Fibroblast of lung (primary cell): ENCODE data around the gene LHFPL6. TPM values are rescaled to one million over a fixed set of nuclear protein-coding genes. Genes with fewer than 3 reads are reported as not detected.

Experiments used
- DNase-seq, 2 donors: peaks; one replicate each; pipeline versions ENCODE4 v3.0.0 to v3.0.0-alpha.2; 2010; ENCODE audit warnings: low read depth in 2 of 2
- H2AFZ ChIP-seq: 2 replicates; pipeline ENCODE4 v1.5.1; 2012; ENCODE audit warnings: low read length, control low read depth, inconsistent platforms
- H3K27ac ChIP-seq: 2 replicates; pipeline ENCODE4 v1.5.1; 2011; ENCODE audit warnings: low read length, control low read depth; ENCODE audit not compliant: insufficient read depth
- H3K27me3 ChIP-seq: 2 replicates; pipeline ENCODE4 v1.5.1; 2011; ENCODE audit warnings: mild to moderate bottlenecking, low read length; ENCODE audit not compliant: control insufficient read depth, insufficient read depth
- H3K36me3 ChIP-seq: 2 replicates; pipeline ENCODE4 v1.5.1; 2011; ENCODE audit warnings: low read length; ENCODE audit not compliant: control insufficient read depth, insufficient read depth
- H3K4me1 ChIP-seq: 2 replicates; pipeline ENCODE4 v1.5.1; 2011; ENCODE audit warnings: low read length; ENCODE audit not compliant: control insufficient read depth, insufficient read depth; ENCODE audit errors: extremely low read depth
- H3K4me2 ChIP-seq: 2 replicates; pipeline ENCODE4 v1.5.1; 2011; ENCODE audit warnings: low read length, control low read depth; ENCODE audit not compliant: insufficient read depth; ENCODE audit errors: extremely low read depth
- H3K4me3 ChIP-seq, 4 experiments: fragments of 200-600 bp in 1 of 4; sonication (generic) in 1 of 4; replicated peaks in 1 of 4; 2 replicates each; pipeline ENCODE4 v1.5.1; 2011 to 2016; ENCODE audit warnings: low read length in 4 of 4, low read depth in 3 of 4, mild to moderate bottlenecking in 3 of 4, control low read depth in 2 of 4, inconsistent platforms in 1 of 4, mixed read lengths in 1 of 4; ENCODE audit not compliant: insufficient read depth in 1 of 4; ENCODE audit errors: control extremely low read depth in 1 of 4
- H3K79me2 ChIP-seq: 2 replicates; pipeline ENCODE4 v1.5.1; 2012; ENCODE audit warnings: mild to moderate bottlenecking, low read length, inconsistent platforms; ENCODE audit not compliant: control insufficient read depth, insufficient read depth
- H3K9ac ChIP-seq: 2 replicates; pipeline ENCODE4 v1.5.1; 2011; ENCODE audit warnings: mild to moderate bottlenecking, low read length, control low read depth; ENCODE audit not compliant: insufficient read depth
- H3K9me3 ChIP-seq: 2 replicates; pipeline ENCODE4 v1.5.1; 2012; ENCODE audit warnings: low read depth, low read length; ENCODE audit not compliant: control insufficient read depth, insufficient read depth
- H4K20me1 ChIP-seq: 2 replicates; pipeline ENCODE4 v1.5.1; 2011; ENCODE audit warnings: low read length; ENCODE audit not compliant: control insufficient read depth, insufficient read depth; ENCODE audit errors: extremely low read depth
- CTCF ChIP-seq, 2 donors: IDR thresholded peaks in 1 of 2; conservative IDR thresholded peaks in 1 of 2; 1 replicate in 1 of 2; 2 replicates in 1 of 2; pipeline ENCODE4 v1.5.1; 2011 to 2012; ENCODE audit warnings: low read length in 2 of 2, control low read depth in 1 of 2, inconsistent platforms in 1 of 2, low read depth in 1 of 2, mild to moderate bottlenecking in 1 of 2
- EZH2 ChIP-seq: IDR thresholded peaks from 2 replicates; pipeline ENCODE4 v1.5.1; 2012; ENCODE audit warnings: low read length, control low read depth, mild to moderate bottlenecking; ENCODE audit errors: missing control alignments
- polyA plus RNA-seq, 2 donors: library from polyadenylated mRNA; depleted of rRNA in 1 of 2; stranded (reverse) in 1 of 2; unstranded in 1 of 2; fragments of >200 nt; gene quantifications; 2 replicates each; pipeline ENCODE4 v1.2.1, GENCODE V29; 2011 to 2012; ENCODE audit warnings: missing spikeins in 1 of 2
- total RNA-seq: library from RNA; depleted of rRNA; stranded (reverse); fragments of >200 nt; gene quantifications from 2 replicates; pipeline ENCODE4 v1.2.1, GENCODE V29; 2014

The LHFPL6 gene
- total and polyA plus RNA-seq, 2 donors (not counting 1 experiment from before 2014, with no cell fraction given) = 42.4 to 86.8 TPM

DNA sequence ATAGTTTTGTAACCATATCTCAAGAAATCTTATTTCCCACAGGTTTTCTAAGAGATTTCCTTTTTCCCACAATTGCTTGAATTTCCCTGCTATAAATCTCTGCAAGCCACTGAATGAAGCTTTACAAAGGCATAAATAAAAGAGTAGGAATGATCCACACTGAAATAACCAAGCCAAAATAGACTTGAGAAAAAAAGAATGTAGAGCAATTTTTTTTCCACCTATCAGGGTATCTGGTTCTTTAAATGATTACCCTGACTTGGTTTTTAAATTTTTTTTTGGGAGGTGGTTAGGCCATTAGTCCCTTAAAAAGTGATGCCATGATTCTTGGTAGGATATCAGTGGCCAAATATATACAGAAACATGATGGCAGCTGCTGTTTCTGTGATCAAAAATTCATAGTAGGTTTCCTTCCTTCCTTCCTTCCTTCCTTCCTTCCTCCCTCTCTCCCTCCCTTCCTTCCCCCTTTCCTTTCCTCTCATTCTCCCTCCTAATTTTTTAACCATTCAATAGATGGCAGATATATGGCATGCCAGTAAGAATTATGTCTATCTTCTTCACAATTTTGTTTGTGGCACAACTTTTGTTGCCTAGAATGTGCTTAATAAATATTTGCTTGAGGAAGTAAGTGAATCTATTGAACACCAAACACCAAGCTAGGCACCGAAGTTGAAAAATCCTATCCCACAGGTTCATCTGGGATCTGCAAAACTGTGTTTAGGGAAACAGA is 233.7 kb downstream of the LHFPL6 start:
- Histone ChIP-seq H3K9ac (no peak overlapping the region), H3K79me2 (no peaks in the 10 kb centered on the region), H3K4me2 (no peak overlapping the region), H3K27ac (no peak overlapping the region), H3K4me1 (no peaks in the 10 kb centered on the region), H3K36me3 (no peaks in the 10 kb centered on the region), H2AFZ (no peak overlapping the region), H3K9me3 (no peaks in the 10 kb centered on the region), H3K4me3 (no peak overlapping the region), H3K27me3 (no peaks in the 10 kb centered on the region), H4K20me1 (no peaks in the 10 kb centered on the region)
- DNase-seq = no peak
- TF ChIP-seq EZH2 (no peak), CTCF (conservative IDR thresholded peaks at IDR 0.05 in 1 of 2, IDR thresholded peaks at IDR 0.05 in 1 of 2; ENCODE audit: low read depth in 1 of 2, low read length in 2 of 2) (no peak)

DNA sequence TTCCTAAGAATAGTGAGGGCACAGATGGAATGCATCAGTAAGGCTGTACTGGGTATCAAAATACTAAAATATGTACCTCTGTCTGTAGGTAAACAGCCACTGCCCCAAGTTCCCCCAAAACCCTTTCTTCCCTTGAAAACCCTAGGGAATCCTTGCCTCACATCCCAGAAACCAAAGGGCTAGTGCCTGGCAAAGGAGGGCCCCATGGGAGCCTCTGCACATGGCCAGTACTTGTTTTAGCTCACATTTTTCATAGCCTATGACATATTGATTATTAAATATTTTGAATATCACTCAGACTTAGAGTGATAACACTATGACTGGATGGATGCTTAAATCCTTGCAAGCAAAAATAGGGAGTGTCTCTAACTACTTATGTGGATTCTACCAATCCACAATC is 237.1 kb downstream of the LHFPL6 start:
- no peaks in the 10 kb centered on the region for H3K27me3 ChIP-seq
- no peak for DNase-seq
- no peak overlapping the region for H3K27ac ChIP-seq
- H4K20me1 ChIP-seq = no peaks in the 10 kb centered on the region
- H3K4me3 ChIP-seq = no peak overlapping the region
- no peaks in the 10 kb centered on the region for H3K4me1 ChIP-seq
- no peaks in the 10 kb centered on the region for H3K36me3 ChIP-seq
- no peak overlapping the region for H3K4me2 ChIP-seq
- TF ChIP-seq CTCF (conservative IDR thresholded peaks at IDR 0.05 in 1 of 2, IDR thresholded peaks at IDR 0.05 in 1 of 2; ENCODE audit: low read depth in 1 of 2, low read length in 2 of 2) = no peak
- no peak for TF ChIP-seq EZH2
- no peaks in the 10 kb centered on the region for H3K9me3 ChIP-seq
- H3K9ac ChIP-seq = no peak overlapping the region
- H2AFZ ChIP-seq = no peak overlapping the region
- no peaks in the 10 kb centered on the region for H3K79me2 ChIP-seq

DNA sequence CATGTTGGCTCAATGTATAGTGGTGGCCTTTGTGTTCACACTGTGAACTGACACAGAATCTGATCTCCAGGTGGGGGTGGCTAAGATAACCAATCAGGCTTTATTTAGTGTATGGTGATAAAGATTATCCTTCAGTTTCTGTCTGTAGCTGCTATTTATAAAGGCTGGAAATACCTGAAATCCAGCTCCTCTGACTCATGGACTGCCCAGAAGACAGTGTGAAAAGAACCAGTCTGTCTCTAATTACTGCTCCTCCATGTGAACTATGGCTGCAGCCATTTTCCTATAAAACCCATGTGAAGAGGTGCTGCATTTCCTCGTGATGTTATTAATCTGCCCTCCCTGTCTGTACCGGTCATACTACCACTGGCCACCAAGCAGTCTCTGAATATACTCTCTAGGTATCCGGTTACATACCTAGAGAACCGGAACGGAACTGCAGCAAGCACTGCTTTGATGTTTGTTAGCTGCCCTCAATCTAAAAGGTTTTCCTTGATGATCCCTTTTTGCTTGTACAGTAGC is 238.0 kb downstream of the LHFPL6 start:
- Histone ChIP-seq H3K27me3 (no peaks in the 10 kb centered on the region), H3K4me3 (no peak overlapping the region), H4K20me1 (no peaks in the 10 kb centered on the region), H2AFZ (no peak overlapping the region), H3K9me3 (no peaks in the 10 kb centered on the region), H3K36me3 (no peaks in the 10 kb centered on the region), H3K9ac (no peak overlapping the region), H3K27ac (no peak overlapping the region), H3K4me1 (no peaks in the 10 kb centered on the region), H3K79me2 (no peaks in the 10 kb centered on the region), H3K4me2 (no peak overlapping the region)
- peak in 1 of 2 donors; percentile 61 for DNase-seq
- no peak for TF ChIP-seq EZH2
- TF ChIP-seq CTCF (conservative IDR thresholded peaks at IDR 0.05 in 1 of 2, IDR thresholded peaks at IDR 0.05 in 1 of 2; ENCODE audit: low read depth in 1 of 2, low read length in 2 of 2) = no peak
